ENCODE results near the gene SAYSD1. TPM values are rescaled to one million over a fixed set of nuclear protein-coding genes. Genes with fewer than 3 reads are reported as not detected.
A peak's percentile ranks its signal among the peaks of the same experiment; 100 is the strongest.

SAYSD1 gene
- total and polyA plus RNA-seq, 2 donors = 12.6 to 20.1 TPM

- DNase-seq (ENCODE audit: extremely low spot score) = no peak
- WGBS = 67% methylated on average over 3 of the region's 3 CpGs
- Histone ChIP-seq H3K4me1 (ENCODE audit: insufficient read depth) (no peaks in the 10 kb centered on the region), H3K27ac (ENCODE audit: low read depth) (no peak overlapping the region), H3K4me3 (ENCODE audit: low read depth, low read length) (no peak overlapping the region), H3K36me3 (ENCODE audit: insufficient read depth) (no peaks in the 10 kb centered on the region)
Observed at GRCh38 chr6:39100358-39100757, 14.6 kb downstream of the SAYSD1 start.

DNA sequence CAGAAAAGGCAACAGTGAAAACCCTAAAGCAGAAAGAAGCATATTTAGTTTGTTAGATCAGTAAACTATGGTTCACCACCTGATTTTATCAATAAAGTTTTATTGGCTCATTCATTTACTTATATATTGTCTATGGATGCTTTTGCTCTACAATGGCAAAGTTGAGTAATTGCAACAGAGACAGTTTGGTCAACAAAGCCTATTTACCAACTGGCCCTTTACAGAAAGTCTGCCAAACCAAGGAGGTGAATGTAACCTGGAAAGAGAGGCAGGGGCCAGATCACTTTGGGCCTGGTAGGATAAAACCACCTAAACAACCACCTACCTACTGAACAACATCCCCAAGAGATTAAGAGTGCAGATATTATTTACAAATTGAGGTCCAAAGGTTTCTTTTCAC, 19.4 kb downstream of the SAYSD1 start:
- H3K27ac ChIP-seq (ENCODE audit: low read depth) = no peak overlapping the region
- no peak overlapping the region for H3K4me3 ChIP-seq (ENCODE audit: low read depth, low read length)
- no peaks in the 10 kb centered on the region for H3K4me1 ChIP-seq (ENCODE audit: insufficient read depth)
- no peak for DNase-seq (ENCODE audit: extremely low spot score)
- no peaks in the 10 kb centered on the region for H3K36me3 ChIP-seq (ENCODE audit: insufficient read depth)

GRCh38 chr6:39093149-39093708, 21.8 kb downstream of the SAYSD1 start:
- Histone ChIP-seq H3K4me3 (ENCODE audit: low read depth, low read length) (no peak overlapping the region), H3K27ac (ENCODE audit: low read depth) (no peak overlapping the region), H3K4me1 (ENCODE audit: insufficient read depth) (no peaks in the 10 kb centered on the region), H3K36me3 (ENCODE audit: insufficient read depth) (no peaks in the 10 kb centered on the region)
- 88% methylated on average over 4 of the region's 4 CpGs for WGBS
- DNase-seq (ENCODE audit: extremely low spot score) = no peak

GRCh38 chr6:39092124-39092523, 22.9 kb downstream of the SAYSD1 start:
- Histone ChIP-seq H3K4me3 (ENCODE audit: low read depth, low read length) (no peak overlapping the region), H3K4me1 (ENCODE audit: insufficient read depth) (no peaks in the 10 kb centered on the region), H3K27ac (ENCODE audit: low read depth) (no peak overlapping the region), H3K36me3 (ENCODE audit: insufficient read depth) (no peaks in the 10 kb centered on the region)
- DNase-seq (ENCODE audit: extremely low spot score) = no peak
- 39% methylated on average over 1 of the region's 1 CpG for WGBS

GRCh38 chr6:39091220-39091619, 23.8 kb downstream of the SAYSD1 start:
- DNase-seq (ENCODE audit: extremely low spot score) = no peak
- no peak overlapping the region for H3K27ac ChIP-seq (ENCODE audit: low read depth)
- 78% methylated on average over 7 of the region's 7 CpGs for WGBS
- no peaks in the 10 kb centered on the region for H3K4me1 ChIP-seq (ENCODE audit: insufficient read depth)
- no peaks in the 10 kb centered on the region for H3K36me3 ChIP-seq (ENCODE audit: insufficient read depth)
- no peak overlapping the region for H3K4me3 ChIP-seq (ENCODE audit: low read depth, low read length)

- WGBS = 82% methylated on average over 4 of the region's 4 CpGs
- DNase-seq (ENCODE audit: extremely low spot score) = no peak
- Histone ChIP-seq H3K4me3 (ENCODE audit: low read depth, low read length) (no peak overlapping the region), H3K4me1 (ENCODE audit: insufficient read depth) (no peaks in the 10 kb centered on the region), H3K27ac (ENCODE audit: low read depth) (no peak overlapping the region), H3K36me3 (ENCODE audit: insufficient read depth) (no peaks in the 10 kb centered on the region)
Observed at GRCh38 chr6:39090036-39090435, 24.9 kb downstream of the SAYSD1 start.

DNA sequence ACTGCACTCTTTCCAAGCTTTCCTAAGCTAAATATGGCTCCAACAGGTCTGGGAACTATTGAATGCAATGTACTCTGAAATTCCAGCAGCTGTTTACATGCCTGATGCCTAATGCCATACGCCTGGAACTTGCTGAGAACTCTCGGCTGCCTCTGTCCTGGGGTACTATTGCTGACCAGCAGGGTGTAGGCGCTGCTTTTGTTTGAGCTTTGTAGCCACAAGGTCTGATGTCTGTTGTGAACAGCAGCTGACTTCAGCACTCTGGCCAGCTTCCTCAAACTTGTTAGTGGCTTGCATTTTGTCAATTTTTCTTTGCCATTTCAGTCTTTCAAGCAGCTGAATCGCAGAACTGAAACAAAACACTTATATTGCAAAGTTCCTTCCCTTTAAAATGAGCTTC, 26.7 kb downstream of the SAYSD1 start:
- Histone ChIP-seq H3K27ac (ENCODE audit: low read depth) (no peak overlapping the region), H3K36me3 (ENCODE audit: insufficient read depth) (no peaks in the 10 kb centered on the region), H3K4me1 (ENCODE audit: insufficient read depth) (no peaks in the 10 kb centered on the region), H3K4me3 (ENCODE audit: low read depth, low read length) (no peak overlapping the region)
- 5% methylated on average over 4 of the region's 4 CpGs for WGBS
- DNase-seq (ENCODE audit: extremely low spot score) = peak; percentile 6

DNA sequence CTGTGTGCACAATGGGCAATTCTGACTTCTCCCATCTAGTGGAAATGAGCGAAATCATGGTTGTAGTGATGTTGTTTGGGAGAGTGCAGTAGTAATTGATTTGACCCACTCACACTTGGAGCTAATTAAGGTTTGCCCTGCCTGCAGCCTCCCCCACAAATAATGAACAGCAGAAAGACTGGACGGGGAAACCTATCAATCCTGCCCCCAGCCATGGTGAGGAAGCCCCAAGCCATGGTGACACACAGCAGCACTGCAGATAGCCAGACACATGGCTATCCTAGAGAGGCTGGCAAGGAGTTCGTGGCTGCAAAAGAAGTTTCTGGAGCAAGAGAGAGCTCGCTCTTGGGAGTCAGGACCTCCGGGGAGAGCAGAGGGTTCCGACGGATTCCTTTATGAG, 27.8 kb downstream of the SAYSD1 start:
- 71% methylated on average over 7 of the region's 7 CpGs for WGBS
- H3K27ac ChIP-seq (ENCODE audit: low read depth) = no peak overlapping the region
- no peaks in the 10 kb centered on the region for H3K36me3 ChIP-seq (ENCODE audit: insufficient read depth)
- H3K4me3 ChIP-seq (ENCODE audit: low read depth, low read length) = no peak overlapping the region
- no peak for DNase-seq (ENCODE audit: extremely low spot score)
- H3K4me1 ChIP-seq (ENCODE audit: insufficient read depth) = no peaks in the 10 kb centered on the region

GRCh38 chr6:39086711-39087110, 28.3 kb downstream of the SAYSD1 start:
- WGBS = 73% methylated on average over 6 of the region's 6 CpGs
- no peak for DNase-seq (ENCODE audit: extremely low spot score)
- Histone ChIP-seq H3K4me1 (ENCODE audit: insufficient read depth) (no peaks in the 10 kb centered on the region), H3K36me3 (ENCODE audit: insufficient read depth) (no peaks in the 10 kb centered on the region), H3K4me3 (ENCODE audit: low read depth, low read length) (no peak overlapping the region), H3K27ac (ENCODE audit: low read depth) (no peak overlapping the region)

DNA sequence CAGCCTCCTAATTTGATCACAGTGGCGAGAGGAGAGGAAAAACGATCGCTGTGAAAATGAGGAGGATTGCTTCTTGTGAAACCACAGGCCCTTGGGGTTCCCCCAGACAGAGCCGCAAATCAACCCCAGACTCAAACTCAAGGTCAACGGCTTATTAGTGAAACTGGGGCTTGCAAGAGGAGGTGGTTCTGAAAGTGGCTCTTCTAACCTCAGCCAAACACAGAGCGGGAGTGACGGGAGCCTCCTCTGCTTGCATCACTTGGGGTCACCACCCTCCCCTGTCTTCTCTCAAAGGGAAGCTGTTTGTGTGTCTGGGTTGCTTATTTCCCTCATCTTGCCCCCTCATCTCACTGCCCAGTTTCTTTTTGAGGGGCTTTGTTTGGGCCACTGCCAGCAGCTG, 28.7 kb downstream of the SAYSD1 start:
- H3K36me3 ChIP-seq (ENCODE audit: insufficient read depth) = no peaks in the 10 kb centered on the region
- no peaks in the 10 kb centered on the region for H3K4me1 ChIP-seq (ENCODE audit: insufficient read depth)
- H3K4me3 ChIP-seq (ENCODE audit: low read depth, low read length) = no peak overlapping the region
- WGBS = 70% methylated on average over 7 of the region's 7 CpGs
- no peak for DNase-seq (ENCODE audit: extremely low spot score)
- H3K27ac ChIP-seq (ENCODE audit: low read depth) = no peak overlapping the region

- no peak overlapping the region for H3K27ac ChIP-seq (ENCODE audit: low read depth)
- WGBS = 57% methylated on average over 5 of the region's 5 CpGs
- H3K4me3 ChIP-seq (ENCODE audit: low read depth, low read length) = no peak overlapping the region
- no peaks in the 10 kb centered on the region for H3K4me1 ChIP-seq (ENCODE audit: insufficient read depth)
- no peaks in the 10 kb centered on the region for H3K36me3 ChIP-seq (ENCODE audit: insufficient read depth)
- DNase-seq (ENCODE audit: extremely low spot score) = no peak
Observed at GRCh38 chr6:39085129-39085797, 29.7 kb downstream of the SAYSD1 start.

GRCh38 chr6:39084506-39084905, 30.5 kb downstream of the SAYSD1 start:
- DNase-seq (ENCODE audit: extremely low spot score) = no peak
- H3K4me1 ChIP-seq (ENCODE audit: insufficient read depth) = no peaks in the 10 kb centered on the region
- H3K4me3 ChIP-seq (ENCODE audit: low read depth, low read length) = no peak overlapping the region
- WGBS = 81% methylated on average over 7 of the region's 7 CpGs
- H3K27ac ChIP-seq (ENCODE audit: low read depth) = no peak overlapping the region
- no peaks in the 10 kb centered on the region for H3K36me3 ChIP-seq (ENCODE audit: insufficient read depth)

- H3K27ac ChIP-seq (ENCODE audit: low read depth) = no peak overlapping the region
- no peaks in the 10 kb centered on the region for H3K4me1 ChIP-seq (ENCODE audit: insufficient read depth)
- no peak for DNase-seq (ENCODE audit: extremely low spot score)
- 75% methylated on average over 2 of the region's 2 CpGs for WGBS
- no peaks in the 10 kb centered on the region for H3K36me3 ChIP-seq (ENCODE audit: insufficient read depth)
- H3K4me3 ChIP-seq (ENCODE audit: low read depth, low read length) = no peak overlapping the region
Observed at GRCh38 chr6:39083231-39083634, 31.8 kb downstream of the SAYSD1 start.

DNA sequence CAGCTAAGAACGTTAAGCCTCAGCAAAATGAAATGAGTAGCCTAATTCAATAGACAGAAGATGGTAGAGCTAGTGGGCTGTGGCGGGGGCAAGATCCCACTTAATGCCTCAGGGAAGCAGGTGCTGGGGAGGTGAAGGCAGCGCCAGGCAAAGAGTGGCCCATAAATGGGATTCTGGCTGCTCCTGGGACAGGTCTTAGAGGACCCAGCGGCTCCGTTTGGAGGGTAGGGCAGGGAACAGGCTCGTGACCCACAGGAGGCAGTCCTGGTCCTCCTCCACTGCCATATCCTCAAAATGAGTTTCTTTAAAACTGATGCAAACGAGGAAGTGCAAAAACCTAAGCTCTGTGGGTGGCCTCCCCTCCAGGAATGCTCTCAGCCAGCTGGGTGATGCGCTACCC, 32.7 kb downstream of the SAYSD1 start:
- WGBS = 71% methylated on average over 8 of the region's 8 CpGs
- no peaks in the 10 kb centered on the region for H3K36me3 ChIP-seq (ENCODE audit: insufficient read depth)
- no peaks in the 10 kb centered on the region for H3K4me1 ChIP-seq (ENCODE audit: insufficient read depth)
- H3K4me3 ChIP-seq (ENCODE audit: low read depth, low read length) = no peak overlapping the region
- no peak for DNase-seq (ENCODE audit: extremely low spot score)
- no peak overlapping the region for H3K27ac ChIP-seq (ENCODE audit: low read depth)
